CD4-positive, alpha-beta memory T cell (primary cell): Measurements from ENCODE around the gene BOD1. TPM values are rescaled to one million over a fixed set of nuclear protein-coding genes. Genes with fewer than 3 reads are reported as not detected.
A peak's percentile ranks its signal among the peaks of the same experiment; 100 is the strongest.

ENCODE experiments used
- CTCF ChIA-PET: fragments of 350-600 bp; sonication (Branson Sonifier 250); formaldehyde crosslinking; loops from one replicate; lab custom pipeline; 2021; ENCODE audit warnings: inconsistent platforms; ENCODE audit not compliant: partially characterized antibody; lab: Charles Lee
- POLR2A ChIA-PET: fragments of 350-600 bp; sonication (Branson Sonifier 250); formaldehyde crosslinking; loops from one replicate; lab custom pipeline; 2021; ENCODE audit not compliant: partially characterized antibody; lab: Charles Lee
- DNase-seq, 5 donors: peaks; one replicate each; pipeline versions ENCODE4 v3.0.0 to v3.0.0-alpha.2; 2020 to 2022; ENCODE audit warnings: mixed read lengths in 1 of 5
- H3K27ac ChIP-seq: one replicate; pipeline ENCODE4 v1.7.0; 2013; ENCODE audit warnings: low read depth, low read length
- H3K27me3 ChIP-seq: 2 replicates; pipeline ENCODE4 v1.7.0; 2013; ENCODE audit warnings: mild to moderate bottlenecking, low read length, moderate library complexity; ENCODE audit not compliant: insufficient read depth
- H3K36me3 ChIP-seq: 2 replicates; pipeline ENCODE4 v1.7.0; 2013; ENCODE audit warnings: mild to moderate bottlenecking, low read length, moderate library complexity; ENCODE audit not compliant: insufficient read depth
- H3K4me1 ChIP-seq: 2 replicates; pipeline ENCODE4 v1.7.0; 2013; ENCODE audit warnings: mild to moderate bottlenecking, low read length, moderate library complexity; ENCODE audit not compliant: insufficient read depth
- H3K4me3 ChIP-seq, 2 donors: one replicate each; pipeline ENCODE4 v1.7.0; 2013; ENCODE audit warnings: low read length in 2 of 2, mild to moderate bottlenecking in 1 of 2
- H3K9me3 ChIP-seq, 2 donors: one replicate each; pipeline ENCODE4 v1.7.0; 2013; ENCODE audit warnings: low read length in 2 of 2, control low read depth in 1 of 2; ENCODE audit not compliant: control insufficient read depth in 1 of 2
- H3K27ac Mint-ChIP-seq, 7 donors: one replicate each; pipeline ENCODE4 v1.8.0; 2020 to 2021; ENCODE audit warnings: mixed read lengths in 7 of 7, mild to moderate bottlenecking in 6 of 7, inconsistent platforms in 3 of 7, moderate library complexity in 3 of 7
- H3K27me3 Mint-ChIP-seq, 2 donors: one replicate each; pipeline ENCODE4 v1.8.0; 2020 to 2021; ENCODE audit warnings: mixed read lengths in 2 of 2
- H3K36me3 Mint-ChIP-seq, 2 donors: one replicate each; pipeline ENCODE4 v1.8.0; 2020 to 2021; ENCODE audit warnings: mixed read lengths in 2 of 2, inconsistent platforms in 1 of 2, mild to moderate bottlenecking in 1 of 2
- H3K4me1 Mint-ChIP-seq, 4 donors: one replicate each; pipeline ENCODE4 v1.8.0; 2020 to 2021; ENCODE audit warnings: mixed read lengths in 4 of 4, mild to moderate bottlenecking in 1 of 4
- H3K4me3 Mint-ChIP-seq, 8 donors: one replicate each; pipeline ENCODE4 v1.8.0; 2020 to 2021; ENCODE audit warnings: mixed read lengths in 8 of 8, mild to moderate bottlenecking in 7 of 8, moderate library complexity in 6 of 8, inconsistent platforms in 3 of 8
- H3K9me3 Mint-ChIP-seq, 8 donors: one replicate each; pipeline ENCODE4 v1.8.0; 2020 to 2021; ENCODE audit warnings: mixed read lengths in 8 of 8, mild to moderate bottlenecking in 5 of 8, inconsistent platforms in 3 of 8, moderate library complexity in 1 of 8
- intact Hi-C: fragments of 100-400 bp; cut with micrococcal nuclease; formaldehyde crosslinking; loops from one replicate; pipeline ENCODE4 v1.15.1; 2023
- polyA plus RNA-seq, 2 donors: library from polyadenylated mRNA; unstranded; fragments of 300-500 nt; fragmentation: Illumina TruSeq; gene quantifications; one replicate each; pipeline ENCODE4 v1.2.3, GENCODE V29; 2021
- total RNA-seq, 2 experiments: library from RNA; stranded (reverse); gene quantifications; one replicate each; pipeline ENCODE4 v1.2.3, GENCODE V29; 2021

Gene BOD1
- total and polyA plus RNA-seq, 4 experiments from 2014 or later: 11.8 to 38.1 (median 25.1) TPM

- H3K27me3 ChIP-seq: peaks cover 5% of the 10 kb centered on the region
- no peaks in the 10 kb centered on the region for H3K36me3 ChIP-seq
- no peaks in the 10 kb centered on the region for H3K36me3 Mint-ChIP-seq
- peaks cover 8 to 23% of the 10 kb centered on the region in 2 donors for H3K27me3 Mint-ChIP-seq
- H3K27ac Mint-ChIP-seq: no peak overlapping the region
- ChIA-PET POLR2A (no interaction called here), CTCF (interaction anchor here (0.8 to 2.7 kb wide), 19 partner anchors 8 to 594 kb away, joined by 3 to 27 read pairs (median 4); partner anchors contain the start of gene BOD1)
- DNase-seq: no peak
- no peaks in the 10 kb centered on the region for H3K9me3 ChIP-seq
- H3K27ac ChIP-seq: no peak overlapping the region
- H3K4me3 Mint-ChIP-seq: peak overlapping the region in 3 of 8 donors; percentile 6 to 9 (median 6)
- peaks cover 0 to 14% (median 7%) of the 10 kb centered on the region in 8 donors for H3K9me3 Mint-ChIP-seq
- peaks cover 4% of the 10 kb centered on the region for H3K4me1 ChIP-seq
- intact Hi-C loops: loop anchor here (1.0 to 2.0 kb wide), 2 partner anchors 278 to 594 kb away; no protein-coding TSS in a partner anchor
- peak overlapping the region in 1 of 2 donors; percentile 19 for H3K4me3 ChIP-seq
- peaks cover 3 to 10% (median 6%) of the 10 kb centered on the region in 4 donors for H3K4me1 Mint-ChIP-seq
These were observed 43.9 kb downstream of the BOD1 start for GRCh38 chr5:173572431-173573125.

- ChIA-PET POLR2A (no interaction called here), CTCF (interaction anchor here (1.4 kb wide), 1 partner anchor 402 kb away, joined by 3 read pairs; no protein-coding TSS in a partner anchor)
- intact Hi-C loops: no loop called here
- DNase-seq: no peak
- H3K27me3 Mint-ChIP-seq: peaks cover 9 to 22% of the 10 kb centered on the region in 2 donors
- no peaks in the 10 kb centered on the region for H3K36me3 ChIP-seq
- no peak overlapping the region for H3K4me3 ChIP-seq
- no peak overlapping the region for H3K27ac Mint-ChIP-seq
- H3K27me3 ChIP-seq: peaks cover 5% of the 10 kb centered on the region
- H3K9me3 ChIP-seq: no peaks in the 10 kb centered on the region
- H3K27ac ChIP-seq: no peak overlapping the region
- no peak overlapping the region for H3K4me3 Mint-ChIP-seq
- H3K4me1 ChIP-seq: peaks cover 4% of the 10 kb centered on the region
- H3K4me1 Mint-ChIP-seq: peaks cover 3 to 10% (median 6%) of the 10 kb centered on the region in 4 donors
- peaks cover 0 to 14% (median 5%) of the 10 kb centered on the region in 8 donors for H3K9me3 Mint-ChIP-seq
- no peaks in the 10 kb centered on the region for H3K36me3 Mint-ChIP-seq
These were observed 45.9 kb downstream of the BOD1 start for GRCh38 chr5:173570321-173571090.

DNA sequence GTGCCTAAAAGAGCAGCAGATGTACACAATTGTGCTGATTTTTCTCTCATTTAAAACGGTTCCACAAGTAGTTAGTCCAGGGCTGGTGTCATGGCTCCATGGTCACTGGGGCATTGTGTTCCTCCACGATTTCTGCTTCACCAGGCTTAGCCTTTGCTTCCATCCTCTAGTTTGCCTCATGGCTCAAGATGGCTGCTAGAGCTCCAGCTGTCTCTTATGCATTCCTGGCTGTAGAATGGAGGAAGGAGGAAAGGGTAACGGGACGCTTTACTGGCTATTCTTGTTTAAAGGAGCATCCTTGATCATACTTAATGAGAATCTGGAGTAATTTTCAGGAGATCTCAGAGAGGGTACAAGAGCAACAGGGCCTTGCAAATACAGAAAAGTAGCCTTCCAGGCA, 47.7 kb downstream of the BOD1 start:
- Histone ChIP-seq H3K27me3 (peaks cover 5% of the 10 kb centered on the region), H3K4me1 (peaks cover 4% of the 10 kb centered on the region), H3K4me3 (no peak overlapping the region), H3K27ac (no peak overlapping the region), H3K9me3 (no peaks in the 10 kb centered on the region), H3K36me3 (no peaks in the 10 kb centered on the region)
- H3K4me3 Mint-ChIP-seq: no peak overlapping the region
- H3K36me3 Mint-ChIP-seq: no peaks in the 10 kb centered on the region
- intact Hi-C loops: no loop called here
- H3K27me3 Mint-ChIP-seq: peaks cover 9 to 23% of the 10 kb centered on the region in 2 donors
- POLR2A ChIA-PET: no interaction called here
- no peak for DNase-seq
- peaks cover 0 to 14% (median 5%) of the 10 kb centered on the region in 8 donors for H3K9me3 Mint-ChIP-seq
- CTCF ChIA-PET: interaction anchor here (1.1 kb wide), 2 partner anchors 9 to 405 kb away, joined by 3 to 4 read pairs; no protein-coding TSS in a partner anchor
- H3K27ac Mint-ChIP-seq: no peak overlapping the region
- H3K4me1 Mint-ChIP-seq: peaks cover 3 to 10% (median 4%) of the 10 kb centered on the region in 4 donors

- Histone ChIP-seq H3K36me3 (no peaks in the 10 kb centered on the region), H3K9me3 (no peaks in the 10 kb centered on the region), H3K4me3 (no peak overlapping the region), H3K4me1 (peaks cover 4% of the 10 kb centered on the region), H3K27me3 (peaks cover 5% of the 10 kb centered on the region), H3K27ac (no peak overlapping the region)
- POLR2A ChIA-PET: no interaction called here
- DNase-seq: no peak
- intact Hi-C loops: no loop called here
- Mint-ChIP-seq H3K36me3 (no peaks in the 10 kb centered on the region), H3K27me3 (peaks cover 10 to 22% of the 10 kb centered on the region in 2 donors), H3K27ac (no peak overlapping the region), H3K9me3 (peaks cover 0 to 14% (median 6%) of the 10 kb centered on the region in 8 donors), H3K4me1 (peaks cover 3 to 9% (median 4%) of the 10 kb centered on the region in 4 donors), H3K4me3 (no peak overlapping the region)
- CTCF ChIA-PET: no interaction called here
These were observed 48.3 kb downstream of the BOD1 start for GRCh38 chr5:173568128-173568527.

GRCh38 chr5:173567548-173567947, 48.9 kb downstream of the BOD1 start:
- no peak overlapping the region for H3K27ac Mint-ChIP-seq
- H3K4me3 Mint-ChIP-seq: no peak overlapping the region
- intact Hi-C loops: no loop called here
- H3K4me1 ChIP-seq: no peaks in the 10 kb centered on the region
- H3K27me3 ChIP-seq: no peaks in the 10 kb centered on the region
- ChIA-PET POLR2A (no interaction called here), CTCF (no interaction called here)
- H3K4me3 ChIP-seq: no peak overlapping the region
- H3K36me3 Mint-ChIP-seq: no peaks in the 10 kb centered on the region
- H3K9me3 ChIP-seq: no peaks in the 10 kb centered on the region
- H3K27me3 Mint-ChIP-seq: peaks cover 8 to 22% of the 10 kb centered on the region in 2 donors
- H3K9me3 Mint-ChIP-seq: peaks cover 3 to 17% (median 9%) of the 10 kb centered on the region in 8 donors
- H3K27ac ChIP-seq: no peak overlapping the region
- peaks cover 0 to 3% (median 1%) of the 10 kb centered on the region in 4 donors for H3K4me1 Mint-ChIP-seq
- no peaks in the 10 kb centered on the region for H3K36me3 ChIP-seq
- no peak for DNase-seq

GRCh38 chr5:173565491-173566072, 50.9 kb downstream of the BOD1 start:
- no peaks in the 10 kb centered on the region for H3K36me3 ChIP-seq
- no peaks in the 10 kb centered on the region for H3K27me3 ChIP-seq
- intact Hi-C loops: no loop called here
- H3K27ac ChIP-seq: no peak overlapping the region
- Mint-ChIP-seq H3K9me3 (peaks cover 3 to 33% (median 24%) of the 10 kb centered on the region in 8 donors), H3K4me3 (no peak overlapping the region), H3K4me1 (no peaks in the 10 kb centered on the region), H3K27me3 (peaks cover 12 to 23% of the 10 kb centered on the region in 2 donors), H3K27ac (no peak overlapping the region), H3K36me3 (peaks cover 0 to 6% of the 10 kb centered on the region in 2 donors)
- POLR2A ChIA-PET: no interaction called here
- H3K9me3 ChIP-seq: no peaks in the 10 kb centered on the region
- no peaks in the 10 kb centered on the region for H3K4me1 ChIP-seq
- DNase-seq: no peak
- CTCF ChIA-PET: no interaction called here
- no peak overlapping the region for H3K4me3 ChIP-seq
